Stimulated activated CD4-positive, alpha-beta T cell treated with anti-CD3 and anti-CD28 coated beads, Interleukin-4, amount 100 ng/mL, for 4 hours (primary cell): Measurements from ENCODE around the gene TLCD4.
"Not testable (repeated sequence)": the region's sequence is repeated elsewhere in the genome, so short reads cannot be mapped to it uniquely, and the experiment has no call there.

Source experiments
- DNase-seq, 2 experiments: peaks; one replicate each; pipeline ENCODE4 v3.0.0-alpha.2; 2020

The TLCD4 gene

GRCh38 chr1:95096218-95096841, 20.8 kb upstream of the TLCD4 start:
- DNase-seq = no peak

- no peak for DNase-seq
Measured at GRCh38 chr1:95097426-95097825, 19.7 kb upstream of the TLCD4 start.

GRCh38 chr1:95098196-95098595, 19.0 kb upstream of the TLCD4 start:
- DNase-seq = no peak

GRCh38 chr1:95108792-95109191, 8.4 kb upstream of the TLCD4 start:
- no peak for DNase-seq

GRCh38 chr1:95111014-95111413, 6.1 kb upstream of the TLCD4 start:
- DNase-seq = no peak

- no peak for DNase-seq
Measured at GRCh38 chr1:95113684-95114083, 3.5 kb upstream of the TLCD4 start.

GRCh38 chr1:95115708-95116137, 1.4 kb upstream of the TLCD4 start:
- no peak for DNase-seq

- peak; percentile 27 to 54 for DNase-seq
Measured at GRCh38 chr1:95116580-95117206, 462 bp upstream of the TLCD4 start.

- DNase-seq = peak; percentile 8 to 15
Measured at GRCh38 chr1:95118067-95118499, 928 bp downstream of the TLCD4 start.

GRCh38 chr1:95118710-95119109, 1.6 kb downstream of the TLCD4 start:
- no peak for DNase-seq

GRCh38 chr1:95119273-95119672, 2.1 kb downstream of the TLCD4 start:
- DNase-seq = no peak

- no peak for DNase-seq
Measured at GRCh38 chr1:95122151-95122697, 5.1 kb downstream of the TLCD4 start.

GRCh38 chr1:95124342-95124741, 7.2 kb downstream of the TLCD4 start:
- DNase-seq = no peak

- no peak for DNase-seq
Measured at GRCh38 chr1:95126366-95126765, 9.2 kb downstream of the TLCD4 start.

- no peak for DNase-seq
Measured at GRCh38 chr1:95126846-95127245, 9.7 kb downstream of the TLCD4 start.

- DNase-seq = no peak
Measured at GRCh38 chr1:95127380-95127779, 10.2 kb downstream of the TLCD4 start.

GRCh38 chr1:95132762-95133161, 15.6 kb downstream of the TLCD4 start:
- no peak for DNase-seq

GRCh38 chr1:95133687-95134086, 16.5 kb downstream of the TLCD4 start:
- DNase-seq = no peak

- no peak for DNase-seq
Measured at GRCh38 chr1:95138223-95138622, 21.1 kb downstream of the TLCD4 start.

GRCh38 chr1:95139039-95139438, 21.9 kb downstream of the TLCD4 start:
- DNase-seq = no peak

GRCh38 chr1:95140791-95141190, 23.6 kb downstream of the TLCD4 start:
- no peak for DNase-seq

- no peak for DNase-seq
Measured at GRCh38 chr1:95145493-95145892, 28.3 kb downstream of the TLCD4 start.

GRCh38 chr1:95146637-95147036, 29.5 kb downstream of the TLCD4 start:
- DNase-seq = no peak

GRCh38 chr1:95154096-95154495, 36.9 kb downstream of the TLCD4 start:
- DNase-seq = no peak

- DNase-seq = not testable (repeated sequence)
Measured at GRCh38 chr1:95165569-95165968, 48.4 kb downstream of the TLCD4 start.
